GM18517 (cell line): ENCODE measurements around the gene FOXC1.

Experiments used
- ATAC-seq: cut with Tn5 transposase; IDR thresholded peaks from one replicate; pipeline ENCODE4 v1.9.1; 2021; ENCODE audit warnings: mild to moderate bottlenecking, moderate library complexity; ENCODE audit not compliant: unreplicated experiment

Gene FOXC1

DNA sequence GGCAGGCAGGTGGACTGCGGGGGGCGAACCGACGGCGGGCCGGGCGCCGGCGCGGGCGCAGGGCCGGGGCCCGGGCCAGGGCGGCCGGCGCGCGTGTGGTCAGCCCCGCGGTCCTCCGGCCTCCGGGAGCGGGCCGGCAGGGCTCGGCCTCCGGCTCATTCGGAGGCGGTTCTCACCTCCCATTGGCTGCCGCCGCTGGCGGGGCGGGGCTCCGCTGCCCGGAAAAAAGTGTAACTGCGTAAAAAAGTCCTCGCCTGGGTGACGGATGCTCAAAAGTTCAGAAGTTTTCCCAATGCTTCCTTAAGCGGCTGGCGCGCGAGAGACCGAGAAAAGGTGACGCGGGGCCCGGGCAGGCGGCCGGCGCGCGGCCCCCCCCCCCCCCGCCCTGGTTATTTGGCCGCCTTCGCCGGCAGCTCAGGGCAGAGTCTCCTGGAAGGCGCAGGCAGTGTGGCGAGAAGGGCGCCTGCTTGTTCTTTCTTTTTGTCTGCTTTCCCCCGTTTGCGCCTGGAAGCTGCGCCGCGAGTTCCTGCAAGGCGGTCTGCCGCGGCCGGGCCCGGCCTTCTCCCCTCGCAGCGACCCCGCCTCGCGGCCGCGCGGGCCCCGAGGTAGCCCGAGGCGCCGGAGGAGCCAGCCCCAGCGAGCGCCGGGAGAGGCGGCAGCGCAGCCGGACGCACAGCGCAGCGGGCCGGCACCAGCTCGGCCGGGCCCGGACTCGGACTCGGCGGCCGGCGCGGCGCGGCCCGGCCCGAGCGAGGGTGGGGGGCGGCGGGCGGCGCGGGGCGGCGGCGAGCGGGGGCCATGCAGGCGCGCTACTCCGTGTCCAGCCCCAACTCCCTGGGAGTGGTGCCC, at the start of gene FOXC1:
TSS of gene FOXC1 (plus strand) at position 268 of the 849 bp plus-strand sequence. CDS start at position 799, 531 bp downstream.
- ATAC-seq: no peak

DNA sequence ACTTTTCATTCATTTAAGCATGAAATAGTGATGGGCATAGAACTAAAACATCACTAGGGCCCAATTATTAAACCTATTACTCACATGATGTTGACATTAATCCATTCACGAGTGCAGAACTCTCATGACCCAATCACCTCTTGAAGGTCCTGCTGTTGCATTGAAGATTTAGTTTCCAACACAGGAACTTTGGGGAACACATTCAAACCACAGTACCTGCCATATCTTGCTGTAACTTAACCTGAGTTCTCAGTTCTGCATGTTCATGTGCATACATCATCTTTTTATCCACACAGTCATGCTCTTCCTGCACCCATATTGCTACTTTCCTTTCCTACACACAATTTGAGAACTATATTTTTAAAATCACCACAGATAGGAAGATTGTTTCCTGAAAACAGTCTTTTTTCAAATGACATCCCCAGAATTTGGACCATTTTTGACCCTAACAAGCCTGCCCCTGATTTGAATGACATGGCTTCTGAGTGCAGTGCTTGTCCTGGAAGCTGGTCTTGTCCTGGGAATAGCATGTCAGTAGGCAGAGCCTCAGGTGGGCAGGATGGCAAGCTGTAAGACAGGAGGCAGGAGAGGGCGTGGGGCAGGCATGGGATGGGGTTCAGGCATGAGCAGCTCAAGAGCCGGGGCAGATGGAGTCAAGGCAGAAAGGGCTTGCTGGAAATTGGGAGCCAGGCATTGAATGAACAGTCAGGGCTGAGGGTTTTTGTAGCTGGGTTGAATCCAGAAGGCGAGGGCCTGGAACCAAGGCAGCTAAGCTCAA, 49.2 kb upstream of the FOXC1 start:
- ATAC-seq: no peak

DNA sequence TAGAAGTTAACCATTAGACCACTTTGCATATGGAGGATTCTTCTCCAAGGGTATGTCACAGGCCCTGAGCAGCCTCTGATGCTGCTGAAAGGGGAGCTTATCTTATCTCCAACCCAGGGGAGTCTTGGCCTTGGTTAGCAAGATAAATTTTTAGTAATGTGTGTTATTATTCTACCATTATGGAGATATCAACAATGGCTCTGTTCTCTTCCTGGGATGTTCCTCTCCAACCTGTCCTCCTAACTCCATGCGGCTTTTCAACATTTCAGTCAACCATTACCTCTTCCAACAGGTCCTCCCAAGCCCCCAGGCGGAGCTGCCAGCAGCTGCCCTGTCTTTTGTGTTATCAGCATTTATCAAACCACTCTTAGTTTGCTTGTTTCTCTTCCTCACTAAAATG, 48.4 kb upstream of the FOXC1 start:
- no peak for ATAC-seq

DNA sequence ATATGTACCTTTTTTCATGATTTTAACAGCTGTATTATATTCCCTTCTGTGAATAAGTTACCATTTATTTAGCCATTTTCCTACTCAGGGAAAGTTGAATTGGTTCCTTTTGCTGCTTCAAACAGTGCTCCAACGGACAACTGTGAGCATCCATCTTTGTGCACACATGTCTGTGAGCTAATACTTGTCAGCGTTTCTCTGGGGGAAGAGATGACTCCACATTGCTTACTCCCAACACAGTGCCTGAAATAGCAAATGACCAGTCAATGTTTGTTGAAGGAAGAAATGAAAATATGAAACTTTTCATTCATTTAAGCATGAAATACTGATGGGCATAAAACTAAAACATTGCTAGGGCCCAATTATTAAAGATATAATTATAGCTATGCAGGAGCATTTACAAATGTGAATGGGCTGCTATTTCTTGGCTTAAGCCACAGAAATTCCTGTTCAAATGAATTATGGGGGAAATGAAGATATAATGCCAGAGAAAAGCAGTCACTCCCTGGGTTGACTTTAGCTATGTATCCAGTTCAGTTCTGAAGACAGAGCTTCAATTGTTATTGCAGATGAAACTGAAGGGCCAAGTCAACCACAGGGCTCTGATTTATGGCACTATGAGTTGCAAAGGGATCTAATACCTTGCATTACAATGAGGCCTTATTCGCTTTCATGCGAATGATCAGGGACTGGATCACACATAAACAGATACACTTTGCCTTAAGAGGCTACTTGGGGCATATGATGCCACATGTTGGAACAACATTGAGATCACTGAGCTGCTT, 47.4 kb upstream of the FOXC1 start:
- ATAC-seq: no peak

DNA sequence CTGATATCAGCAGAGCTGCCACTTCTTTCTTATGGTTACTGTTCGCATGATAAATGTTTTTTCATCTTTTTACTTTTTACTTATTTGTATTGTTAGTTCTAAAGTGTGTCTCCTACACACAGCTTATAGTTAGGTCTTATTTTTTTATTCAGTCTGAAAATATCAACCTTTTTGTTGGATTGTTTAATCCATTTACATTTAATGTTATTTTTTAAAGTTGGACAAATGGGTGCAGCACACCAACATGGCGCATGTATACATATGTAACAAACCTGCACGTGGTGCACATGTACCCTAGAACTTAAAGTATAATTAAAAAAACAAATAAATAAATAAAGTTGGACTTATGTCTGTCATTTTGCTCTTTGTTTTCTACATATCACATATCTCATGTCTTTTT, 40.3 kb upstream of the FOXC1 start:
- no peak for ATAC-seq

DNA sequence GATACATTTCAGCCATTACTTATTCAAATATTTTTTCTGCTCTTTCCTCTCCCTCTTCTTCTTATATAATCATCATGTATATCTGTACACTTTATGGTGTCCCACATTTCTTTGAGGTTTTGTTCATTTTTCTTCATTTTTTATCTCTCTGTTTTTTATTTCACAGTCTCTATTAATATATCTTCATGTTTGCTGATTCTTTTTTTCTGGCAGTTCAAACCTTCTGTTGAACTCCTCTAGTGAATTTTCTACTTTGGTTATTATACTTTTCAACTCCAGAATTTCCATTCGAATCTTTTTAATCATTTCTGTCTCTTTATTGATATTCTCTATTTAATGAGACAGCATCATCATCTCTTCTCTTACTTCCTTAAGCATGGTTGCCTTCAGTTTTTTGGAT, 38.9 kb upstream of the FOXC1 start:
- no peak for ATAC-seq

DNA sequence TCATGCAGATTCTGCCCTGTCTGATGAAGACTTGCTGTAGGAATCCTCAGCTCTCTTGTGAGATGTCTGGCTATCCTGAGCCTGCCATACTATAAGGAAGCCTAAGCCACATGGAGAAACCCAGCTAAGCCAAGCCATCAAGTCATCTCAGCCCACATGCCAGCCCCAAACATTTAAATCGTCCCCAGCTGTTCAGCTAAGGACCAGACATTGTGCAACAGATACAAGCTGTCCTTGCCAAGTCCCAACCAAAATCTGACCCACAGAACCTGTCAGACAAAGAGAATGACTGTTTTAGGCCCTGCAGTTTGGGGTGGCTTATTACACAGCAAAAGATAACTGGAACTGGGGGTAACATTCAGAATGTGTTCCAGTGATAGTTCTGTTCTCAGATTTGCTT, 36.8 kb upstream of the FOXC1 start:
- no peak for ATAC-seq

DNA sequence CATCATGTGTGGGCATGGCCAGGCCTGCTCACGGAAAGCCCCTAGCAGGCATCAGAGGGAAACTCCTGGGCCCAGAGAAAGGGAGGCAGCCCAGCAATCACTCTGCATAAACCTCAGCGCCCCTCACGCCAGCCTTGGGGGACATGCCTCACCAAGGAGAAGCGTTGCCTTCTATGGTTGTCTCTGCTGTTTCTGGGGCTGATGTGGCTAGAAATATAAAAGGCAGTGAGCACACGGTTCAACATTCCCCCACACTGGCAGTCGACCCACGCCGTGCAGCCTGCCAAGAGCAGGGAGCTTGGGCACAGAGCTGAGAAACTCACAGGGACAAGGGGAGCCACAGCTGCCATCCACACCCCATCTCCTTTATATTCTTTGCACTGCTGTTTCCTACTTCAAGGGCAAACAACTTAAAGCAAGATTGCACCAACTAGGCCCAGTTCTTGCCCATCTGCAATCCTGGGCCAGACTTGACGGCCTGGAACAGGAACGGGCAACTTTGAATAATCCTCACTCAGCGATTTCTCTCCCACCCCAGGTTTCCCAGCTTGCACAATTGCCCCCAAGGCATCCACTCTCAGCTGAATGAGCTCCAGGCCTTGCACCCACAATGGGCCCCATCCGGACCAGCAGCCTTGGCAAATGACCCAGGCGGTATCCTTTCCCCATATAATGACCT, 35.5 kb upstream of the FOXC1 start:
- no peak for ATAC-seq

DNA sequence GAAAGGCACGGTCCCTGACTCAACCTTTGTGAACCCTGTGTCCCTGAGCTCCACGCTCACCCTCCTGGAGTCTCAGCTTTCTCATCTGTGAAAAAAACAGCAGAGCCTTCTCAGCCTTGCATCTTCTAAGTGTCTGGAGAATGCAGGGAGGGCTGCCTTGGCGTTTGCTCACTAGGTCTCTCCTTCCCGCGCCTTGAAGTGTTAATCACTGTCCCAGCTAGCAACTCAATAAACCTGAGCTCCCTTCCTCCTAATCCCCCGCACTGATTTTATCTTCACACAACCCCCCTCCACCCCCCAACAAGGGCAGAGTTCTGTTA, 34.9 kb upstream of the FOXC1 start:
- ATAC-seq: no peak

DNA sequence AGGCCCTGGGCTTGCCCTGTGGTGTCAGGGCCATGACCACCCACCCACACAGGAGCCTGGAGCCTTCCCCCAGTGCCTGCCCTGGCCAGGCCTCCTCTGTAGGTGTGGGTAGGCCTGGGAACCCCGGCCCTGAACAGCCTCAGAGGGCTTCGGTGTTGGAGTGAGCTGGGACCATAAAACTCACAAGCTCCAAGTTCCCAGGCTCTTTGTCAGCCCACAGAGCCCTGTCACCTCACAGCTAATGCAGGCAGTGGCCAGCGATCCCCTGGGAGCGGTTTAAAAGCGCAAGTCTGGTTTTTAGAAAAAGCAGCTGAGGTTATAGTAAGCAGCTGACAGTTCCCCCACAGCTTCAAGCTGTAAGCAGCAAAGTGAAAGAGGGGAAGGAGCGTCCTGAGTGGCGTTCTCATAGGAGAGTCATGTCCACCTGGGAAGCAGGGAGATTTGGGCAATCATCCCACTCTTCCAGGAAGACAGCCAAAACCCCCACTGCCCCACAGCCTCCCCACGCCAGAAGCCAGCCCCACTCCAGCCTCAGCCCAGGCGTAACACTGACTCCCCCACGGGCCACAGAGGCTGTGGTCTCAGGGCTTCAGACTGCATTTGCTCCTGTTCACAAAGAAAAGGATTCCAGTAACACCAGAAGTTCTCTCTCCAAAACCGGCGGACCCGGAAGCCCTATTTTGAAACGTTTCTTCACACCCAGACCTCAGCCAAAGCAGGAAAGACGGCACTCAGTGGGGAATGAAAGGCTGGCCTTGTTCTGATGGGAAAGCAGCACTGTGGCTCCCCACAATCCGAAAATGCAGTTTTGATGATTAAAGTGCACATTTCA, 34.3 kb upstream of the FOXC1 start:
- no peak for ATAC-seq

DNA sequence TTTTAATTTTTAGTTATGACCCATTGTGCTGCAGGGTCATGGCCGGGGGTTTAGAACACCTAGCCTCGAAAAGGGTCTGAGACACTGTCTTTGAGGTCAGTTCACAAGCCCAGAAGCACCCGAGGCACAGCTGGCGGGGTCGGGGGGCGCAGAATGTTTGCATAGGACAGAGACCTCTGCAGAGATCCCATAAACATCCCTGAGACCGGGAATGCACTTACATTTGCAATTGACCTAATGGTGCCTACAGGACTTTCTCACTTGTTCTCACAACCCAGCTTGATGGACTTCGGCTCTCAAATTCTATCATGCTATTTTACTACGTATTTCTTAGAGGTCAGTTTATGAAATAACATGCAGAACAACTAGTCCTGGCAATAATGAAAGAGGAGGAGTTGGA, 33.5 kb upstream of the FOXC1 start:
- ATAC-seq: no peak

DNA sequence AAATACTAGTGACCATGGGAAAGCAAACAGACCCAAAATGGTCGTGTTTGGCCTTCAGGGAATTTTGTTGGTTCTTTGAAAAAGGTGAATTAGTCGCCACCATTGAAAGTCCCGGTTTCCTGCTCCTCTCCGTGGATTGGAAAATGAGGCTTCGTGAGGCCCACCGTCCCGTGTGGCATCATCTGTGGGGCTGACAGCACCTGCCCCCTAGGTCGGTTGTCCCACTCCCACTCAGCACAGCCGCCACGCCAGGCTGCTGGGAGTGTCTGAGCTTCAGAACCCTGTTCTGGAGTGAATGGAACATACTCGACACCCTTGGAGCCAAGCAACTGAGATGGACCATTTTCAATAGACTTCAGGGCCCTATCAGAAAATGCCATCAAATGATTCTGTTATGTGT, 33.0 kb upstream of the FOXC1 start:
- ATAC-seq: no peak

DNA sequence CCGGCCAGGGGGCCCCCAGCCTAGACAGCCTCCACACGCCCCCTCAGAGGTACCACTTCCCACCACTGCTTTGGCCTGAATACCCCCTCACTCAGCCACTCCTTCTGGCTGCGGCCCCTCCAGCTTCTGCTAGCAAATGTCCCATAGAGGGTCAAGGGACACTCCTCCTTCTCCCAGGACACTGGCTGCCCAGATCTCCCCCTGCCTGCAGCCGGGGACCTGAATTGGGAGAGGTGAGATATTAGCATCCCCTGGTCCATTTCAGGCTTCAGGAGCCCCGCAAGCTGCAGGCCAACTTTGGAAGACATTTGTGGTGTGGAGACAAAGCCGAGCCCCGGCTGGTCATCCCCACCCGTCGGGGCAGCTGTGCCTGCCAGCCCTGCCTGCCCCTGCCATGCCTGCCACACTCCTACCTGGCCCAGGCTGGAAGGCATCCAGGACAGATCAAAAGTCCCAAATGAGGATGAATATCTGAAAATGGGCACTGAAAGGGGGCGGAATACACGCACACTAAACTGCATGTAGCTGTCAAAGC, 32.5 kb upstream of the FOXC1 start:
- no peak for ATAC-seq

DNA sequence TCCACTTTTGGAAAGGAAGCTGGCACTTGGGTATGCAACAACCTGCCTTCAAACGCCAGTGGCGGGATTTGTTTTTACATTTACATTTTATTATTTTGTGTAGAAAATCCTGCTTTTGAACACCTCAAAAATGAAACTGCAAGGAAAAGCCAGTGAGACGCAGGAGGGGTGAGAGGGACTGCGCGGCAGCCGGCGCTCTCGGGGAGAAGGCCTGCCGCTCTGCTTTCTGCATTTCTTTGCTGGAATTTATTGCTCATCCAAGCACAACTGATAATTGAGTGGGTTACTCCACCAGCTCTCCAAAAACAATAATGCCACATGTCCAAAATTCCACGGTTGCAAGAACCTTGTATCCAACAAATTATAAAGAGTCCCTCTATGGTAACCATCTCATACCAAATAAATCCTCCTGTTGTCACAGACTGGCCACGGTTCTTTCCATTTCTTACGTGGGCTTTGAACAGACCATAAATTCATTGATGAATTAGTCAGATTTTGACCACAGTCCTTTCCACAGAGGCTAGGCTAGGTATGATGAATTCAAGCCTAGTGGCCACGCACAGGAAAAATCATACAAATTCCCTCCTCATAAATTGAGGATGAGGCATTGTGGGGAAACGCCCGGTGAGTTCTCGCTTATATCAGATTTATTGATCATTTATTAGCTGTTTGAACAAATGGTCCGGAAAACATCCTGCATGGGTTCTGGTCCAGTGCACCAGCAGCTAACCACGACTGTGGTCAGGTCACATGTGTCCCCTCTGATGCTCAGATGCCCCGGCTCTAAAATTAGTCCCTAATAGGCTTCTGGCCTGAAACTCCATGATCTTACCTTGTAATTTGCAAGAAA, 31.6 kb upstream of the FOXC1 start:
- ATAC-seq: no peak

DNA sequence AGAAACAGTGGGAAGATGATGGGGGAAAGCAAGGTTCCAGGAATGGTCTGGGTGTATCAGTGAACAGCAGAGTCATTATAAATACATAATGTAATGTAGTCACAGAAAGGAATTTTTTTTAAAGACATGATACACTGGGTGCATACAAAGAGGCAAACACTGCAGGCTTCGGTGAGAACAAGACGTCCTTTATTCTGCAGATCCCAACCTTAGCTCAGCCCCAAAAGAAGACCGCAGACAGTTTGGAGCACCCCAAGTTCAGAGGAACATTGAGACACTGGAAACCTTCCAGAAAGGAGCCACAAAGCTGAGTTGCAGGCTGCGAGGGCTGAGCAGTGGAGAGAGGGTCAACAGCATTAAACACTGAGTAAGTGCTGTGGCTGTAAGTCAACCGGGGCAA, 30.6 kb upstream of the FOXC1 start:
- ATAC-seq: no peak

DNA sequence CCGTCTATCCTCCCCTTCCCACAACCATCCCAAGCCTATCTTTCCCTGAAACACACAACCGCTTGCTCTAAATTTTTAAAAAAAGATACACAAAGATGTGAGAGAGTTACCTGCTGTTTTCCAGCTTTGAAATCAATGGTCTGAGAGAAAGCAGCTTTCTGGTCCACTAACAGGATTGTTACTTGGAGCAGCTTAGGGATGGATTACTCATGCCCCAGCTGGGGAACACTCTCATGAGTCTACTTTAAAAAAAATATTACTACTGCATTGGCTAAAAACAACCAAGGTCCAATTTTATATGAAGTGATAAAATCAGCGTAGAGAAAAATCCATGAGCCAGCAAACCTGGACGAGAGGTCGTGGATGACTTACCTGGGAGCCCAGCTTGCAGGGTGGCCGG, 29.6 kb upstream of the FOXC1 start:
- ATAC-seq: no peak

DNA sequence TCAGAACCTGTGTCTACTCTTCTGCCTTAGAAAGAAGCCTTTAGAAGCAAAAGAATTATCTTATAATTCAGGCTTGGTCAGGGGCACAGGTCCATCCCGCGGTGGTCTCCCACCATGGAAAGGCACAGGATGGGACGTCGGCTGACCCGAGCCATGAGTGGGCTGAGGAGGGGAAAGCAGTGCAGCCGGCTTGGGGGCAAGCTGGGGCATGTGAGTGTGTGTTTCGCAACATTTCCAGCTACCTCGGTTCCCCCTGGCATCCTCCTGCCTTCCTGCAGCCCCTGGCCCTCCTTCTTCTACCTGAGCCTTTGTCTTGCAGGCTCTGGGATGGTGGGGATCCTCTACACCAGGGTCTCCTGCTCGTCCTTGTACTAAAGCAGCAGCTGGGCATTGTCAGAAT, 29.1 kb upstream of the FOXC1 start:
- no peak for ATAC-seq

DNA sequence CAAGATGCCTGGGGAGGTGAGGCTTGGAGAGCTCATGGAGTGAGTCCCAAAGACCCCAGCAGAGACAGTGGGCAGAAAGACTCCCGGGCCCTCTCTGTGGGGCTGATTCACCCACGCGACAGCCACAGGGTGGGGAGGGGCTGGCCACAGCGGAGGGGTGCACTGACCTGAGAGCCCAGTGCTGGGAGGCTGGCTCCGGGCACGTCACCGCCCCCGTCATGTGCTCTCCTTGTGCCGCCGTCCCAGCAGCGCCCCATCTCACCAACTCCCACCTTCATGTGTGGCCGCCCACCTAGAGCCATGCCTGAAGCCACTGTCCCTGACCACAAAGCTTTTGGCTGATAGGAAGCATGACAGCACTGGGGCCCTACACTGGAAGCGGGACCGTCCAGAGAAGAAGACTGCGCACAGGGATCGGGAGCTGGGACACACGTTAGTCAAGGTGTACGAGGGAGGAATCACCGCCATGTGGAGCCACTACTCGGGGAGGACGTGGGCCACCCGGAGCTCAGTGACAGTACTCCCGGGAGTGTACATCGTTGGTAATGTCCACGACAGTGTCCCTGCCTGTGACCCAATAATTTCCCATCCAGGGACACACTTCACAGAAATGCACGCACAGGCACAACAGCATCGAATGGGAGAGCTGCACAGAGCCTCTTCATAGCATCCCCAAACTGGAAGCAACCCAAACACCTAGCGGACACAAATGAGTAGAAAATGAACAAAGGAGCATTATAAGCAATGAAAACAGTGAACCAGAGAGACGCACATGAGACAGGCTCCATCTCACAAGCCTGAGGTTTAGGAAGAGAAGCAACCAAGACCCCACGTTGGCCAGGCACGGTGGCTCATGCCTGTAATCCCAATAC, 28.4 kb upstream of the FOXC1 start:
- ATAC-seq: no peak
